Measurements from ENCODE around the gene SMIM12.

- no peak for TF ChIP-seq GABPA (IDR thresholded peaks at IDR 0.05 in 1 of 2, conservative IDR thresholded peaks at IDR 0.05 in 1 of 2)
- TF ChIP-seq, protein P1, sequence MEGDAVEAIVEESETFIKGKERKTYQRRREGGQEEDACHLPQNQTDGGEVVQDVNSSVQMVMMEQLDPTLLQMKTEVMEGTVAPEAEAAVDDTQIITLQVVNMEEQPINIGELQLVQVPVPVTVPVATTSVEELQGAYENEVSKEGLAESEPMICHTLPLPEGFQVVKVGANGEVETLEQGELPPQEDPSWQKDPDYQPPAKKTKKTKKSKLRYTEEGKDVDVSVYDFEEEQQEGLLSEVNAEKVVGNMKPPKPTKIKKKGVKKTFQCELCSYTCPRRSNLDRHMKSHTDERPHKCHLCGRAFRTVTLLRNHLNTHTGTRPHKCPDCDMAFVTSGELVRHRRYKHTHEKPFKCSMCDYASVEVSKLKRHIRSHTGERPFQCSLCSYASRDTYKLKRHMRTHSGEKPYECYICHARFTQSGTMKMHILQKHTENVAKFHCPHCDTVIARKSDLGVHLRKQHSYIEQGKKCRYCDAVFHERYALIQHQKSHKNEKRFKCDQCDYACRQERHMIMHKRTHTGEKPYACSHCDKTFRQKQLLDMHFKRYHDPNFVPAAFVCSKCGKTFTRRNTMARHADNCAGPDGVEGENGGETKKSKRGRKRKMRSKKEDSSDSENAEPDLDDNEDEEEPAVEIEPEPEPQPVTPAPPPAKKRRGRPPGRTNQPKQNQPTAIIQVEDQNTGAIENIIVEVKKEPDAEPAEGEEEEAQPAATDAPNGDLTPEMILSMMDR (IDR thresholded peaks at IDR 0.05; ENCODE audit: low read depth, low read length, missing input control) = no peak
These were observed 8.9 kb upstream of the SMIM12 start for GRCh38 chr1:34868230-34869049.
